Measurements from ENCODE around the gene C1QTNF12. TPM values are rescaled to one million over a fixed set of nuclear protein-coding genes. Genes with fewer than 3 reads are reported as not detected.

The C1QTNF12 gene, protein sequence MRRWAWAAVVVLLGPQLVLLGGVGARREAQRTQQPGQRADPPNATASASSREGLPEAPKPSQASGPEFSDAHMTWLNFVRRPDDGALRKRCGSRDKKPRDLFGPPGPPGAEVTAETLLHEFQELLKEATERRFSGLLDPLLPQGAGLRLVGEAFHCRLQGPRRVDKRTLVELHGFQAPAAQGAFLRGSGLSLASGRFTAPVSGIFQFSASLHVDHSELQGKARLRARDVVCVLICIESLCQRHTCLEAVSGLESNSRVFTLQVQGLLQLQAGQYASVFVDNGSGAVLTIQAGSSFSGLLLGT
- total RNA-seq = 2.2 and 4.1 TPM in 2 replicates

DNA sequence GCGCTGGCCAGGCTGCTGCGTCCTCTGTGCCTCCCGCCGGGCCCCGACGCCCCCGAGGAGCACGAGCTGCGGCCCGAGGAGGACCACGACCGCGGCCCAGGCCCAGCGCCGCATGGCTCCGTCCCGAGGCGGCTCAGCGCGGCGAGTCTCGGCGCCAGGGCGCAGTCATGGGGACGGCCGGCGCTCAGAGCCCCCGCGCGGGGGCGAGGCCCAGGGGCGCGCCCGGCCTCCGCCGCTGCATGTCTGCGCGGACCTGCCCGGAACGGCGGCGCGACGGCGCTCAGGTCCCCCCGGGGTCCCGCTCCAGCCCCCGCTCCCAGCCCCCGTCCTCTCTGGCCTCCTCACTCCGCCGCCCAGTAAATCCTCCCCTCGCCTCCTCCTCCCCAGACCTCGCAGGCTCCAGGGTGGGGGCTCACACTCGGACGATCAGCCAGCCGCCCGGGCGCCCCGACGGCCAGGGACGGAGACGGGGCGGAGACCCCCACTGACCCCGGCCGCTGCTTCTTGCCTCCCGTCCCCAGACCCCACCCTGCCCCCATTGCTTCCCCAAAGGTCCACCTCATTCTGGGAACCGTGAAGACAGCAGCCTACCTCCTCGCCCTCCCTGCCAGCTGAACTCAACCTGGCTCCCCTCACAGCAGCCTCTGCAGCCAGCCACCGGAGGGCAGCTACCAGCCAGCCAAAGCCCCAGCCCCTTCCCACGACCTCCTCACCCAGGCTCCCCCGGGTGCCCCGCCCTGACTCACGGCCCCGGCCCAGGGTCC lies at the start of gene C1QTNF12:
Gene C1QTNF12 (minus strand): TSS at position 146 of the 764 bp plus-strand sequence. CDS start 32 bp downstream, at position 114.
- H3K4me3 Mint-ChIP-seq = no peak within 1 kb of the TSS
- intact Hi-C loops (cut with micrococcal nuclease) = no loop called here
- no peak within 1 kb of the TSS for H3K27ac Mint-ChIP-seq
- no peaks in the 10 kb centered on the region for H3K9me3 Mint-ChIP-seq
- no peak for DNase-seq (ENCODE audit: low spot score)
- H3K36me3 Mint-ChIP-seq (ENCODE audit: low read depth) = peaks cover 3% of the 10 kb centered on the region
- peaks cover 14% of the 10 kb centered on the region for H3K4me1 Mint-ChIP-seq (ENCODE audit: low read depth)
- H3K27me3 Mint-ChIP-seq (ENCODE audit: insufficient read depth) = no peaks in the 10 kb centered on the region

DNA sequence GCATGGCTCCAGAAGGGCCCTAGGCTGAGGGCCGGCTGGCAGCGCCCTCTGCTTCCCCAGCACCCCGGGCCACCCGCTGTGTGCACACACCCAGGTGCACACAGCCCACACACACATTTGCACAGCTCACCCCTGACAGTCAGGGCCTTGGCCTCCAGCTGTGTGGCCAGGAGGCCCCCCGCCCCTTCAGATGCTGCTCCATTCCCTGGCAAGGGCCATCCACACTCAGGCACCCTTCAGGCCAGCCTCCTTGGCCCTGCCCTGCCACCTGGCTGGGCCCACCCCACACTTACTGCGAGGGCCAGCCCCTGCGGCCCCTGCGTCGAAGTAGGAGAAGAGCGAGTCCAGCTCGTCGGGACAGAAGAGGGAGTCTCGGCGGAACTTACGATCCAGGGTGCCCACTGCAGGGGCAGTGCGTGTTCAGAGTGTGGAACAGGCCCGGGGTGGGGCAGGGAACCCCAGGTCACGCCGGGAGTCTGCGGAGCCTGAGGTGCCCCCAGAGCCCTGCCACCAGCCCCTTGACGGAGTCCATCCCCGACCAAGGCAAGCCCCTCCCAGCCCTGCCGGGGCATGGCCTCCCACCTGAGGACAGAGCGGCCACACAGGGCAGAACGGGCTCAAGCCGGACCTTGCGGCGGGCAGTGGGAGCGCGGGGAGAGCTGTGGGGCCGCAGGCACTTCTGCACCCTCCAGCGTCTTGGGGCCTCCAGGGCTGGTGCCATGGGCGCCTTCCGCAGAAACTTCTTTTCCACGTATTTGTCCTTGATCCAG lies 48.8 kb upstream of the C1QTNF12 start:
- no peaks in the 10 kb centered on the region for H3K9me3 Mint-ChIP-seq
- intact Hi-C loops (cut with micrococcal nuclease) = no loop called here

DNA sequence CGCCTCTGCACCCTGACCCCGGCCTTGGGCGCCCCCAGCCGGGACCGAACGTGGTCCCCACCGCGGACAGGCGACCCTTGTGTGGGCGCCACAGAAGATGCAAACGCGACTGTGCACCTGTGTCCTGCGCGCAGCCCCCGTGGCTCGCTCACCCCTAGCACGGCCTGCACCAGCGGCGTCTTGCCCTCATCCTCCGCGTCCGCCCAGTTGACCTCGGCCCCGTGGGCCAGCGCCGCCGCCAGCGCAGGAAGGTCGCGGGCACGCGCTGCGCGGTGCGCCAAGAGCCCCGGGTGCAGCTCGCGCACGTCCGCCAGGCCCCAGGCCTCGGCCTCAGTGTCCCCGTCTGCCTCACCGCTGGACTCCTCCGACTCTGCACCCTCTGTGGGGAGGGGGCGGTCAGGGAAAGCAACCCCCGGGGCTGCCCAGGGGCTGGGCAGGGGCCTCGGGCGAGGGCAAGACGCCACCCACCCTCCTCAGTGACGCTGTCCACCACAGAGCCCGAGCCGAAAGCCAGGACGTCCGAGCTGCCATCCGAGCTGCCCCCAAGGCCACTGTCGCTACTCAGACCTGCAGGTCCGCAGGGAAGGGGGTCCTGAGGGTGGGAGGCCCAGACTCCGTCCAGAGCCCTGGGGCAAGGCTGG lies 47.8 kb upstream of the C1QTNF12 start:
- H3K4me1 Mint-ChIP-seq (ENCODE audit: low read depth) = no peaks in the 10 kb centered on the region
- H3K27me3 Mint-ChIP-seq (ENCODE audit: insufficient read depth) = no peaks in the 10 kb centered on the region
- no peak for DNase-seq (ENCODE audit: low spot score)
- H3K9me3 Mint-ChIP-seq = no peaks in the 10 kb centered on the region
- intact Hi-C loops (cut with micrococcal nuclease) = loop anchor here (5.0 kb wide), 1 partner anchor 312 kb away; the partner anchor contains the start of gene PERM1
- H3K4me3 Mint-ChIP-seq = no peak overlapping the region
- H3K27ac Mint-ChIP-seq = no peak overlapping the region
- no peaks in the 10 kb centered on the region for H3K36me3 Mint-ChIP-seq (ENCODE audit: low read depth)

More for the DNA sequence above, 48.8 kb upstream of the C1QTNF12 start:
- Mint-ChIP-seq H3K27ac (no peak overlapping the region), H3K36me3 (ENCODE audit: low read depth) (no peaks in the 10 kb centered on the region), H3K4me3 (no peak overlapping the region), H3K4me1 (ENCODE audit: low read depth) (no peaks in the 10 kb centered on the region), H3K27me3 (ENCODE audit: insufficient read depth) (no peaks in the 10 kb centered on the region)
- DNase-seq (ENCODE audit: low spot score) = no peak

DNA sequence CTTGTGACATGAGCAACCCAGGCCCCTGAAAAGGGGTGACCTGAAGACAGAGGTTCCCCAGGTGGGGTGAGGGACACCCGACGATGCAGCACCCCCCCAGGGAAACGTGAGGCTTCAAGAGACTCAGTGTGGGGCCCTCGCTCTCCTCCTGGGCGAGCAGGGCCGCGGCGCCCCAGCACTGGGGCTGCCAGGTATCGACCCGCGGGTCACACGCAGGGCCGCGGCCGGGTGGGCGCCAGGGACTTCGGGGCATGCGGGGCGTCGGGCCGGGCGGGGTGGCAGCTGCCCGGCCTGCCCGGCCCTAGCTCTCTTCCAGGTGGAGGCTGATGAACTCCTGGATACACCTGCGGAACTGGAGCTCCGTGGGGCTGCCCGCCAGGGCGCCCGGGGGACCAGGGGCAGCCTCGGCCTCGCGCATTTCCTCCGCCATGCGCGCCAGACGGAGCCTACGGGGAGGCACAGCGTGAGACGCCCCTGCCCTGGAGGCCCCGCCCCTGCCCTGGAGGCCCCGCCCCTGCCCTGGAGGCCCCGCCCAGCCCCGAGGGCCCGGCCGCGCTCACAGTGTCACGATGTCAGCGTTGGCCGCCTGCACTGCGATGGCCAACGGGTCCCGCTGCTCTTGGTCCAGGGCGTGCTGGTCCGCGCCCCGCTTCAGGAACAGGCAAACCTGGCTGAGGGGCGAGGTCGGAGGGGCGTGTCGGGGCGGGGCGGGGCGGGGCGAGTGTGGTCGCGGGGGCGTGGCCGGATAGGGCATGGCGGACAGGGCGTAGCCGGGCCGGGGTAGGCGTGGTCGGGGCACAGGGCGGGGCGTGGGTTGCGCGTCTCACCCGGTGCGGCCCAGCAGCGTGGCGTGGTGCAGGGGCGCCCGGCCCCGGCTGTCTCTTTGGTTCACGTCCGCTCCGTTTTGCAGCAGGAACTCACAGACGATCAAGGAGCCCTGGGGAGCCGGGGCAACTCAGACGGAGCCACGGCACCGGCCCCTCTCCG lies 47.0 kb upstream of the C1QTNF12 start:
- Mint-ChIP-seq H3K4me3 (no peak overlapping the region), H3K27ac (no peak overlapping the region), H3K36me3 (ENCODE audit: low read depth) (no peaks in the 10 kb centered on the region), H3K4me1 (ENCODE audit: low read depth) (no peaks in the 10 kb centered on the region), H3K27me3 (ENCODE audit: insufficient read depth) (no peaks in the 10 kb centered on the region), H3K9me3 (no peaks in the 10 kb centered on the region)
- intact Hi-C loops (cut with micrococcal nuclease) = loop anchor here (2.0 to 5.0 kb wide), 2 partner anchors 261 to 311 kb away; partner anchors contain the start of gene PERM1
- no peak for DNase-seq (ENCODE audit: low spot score)

DNA sequence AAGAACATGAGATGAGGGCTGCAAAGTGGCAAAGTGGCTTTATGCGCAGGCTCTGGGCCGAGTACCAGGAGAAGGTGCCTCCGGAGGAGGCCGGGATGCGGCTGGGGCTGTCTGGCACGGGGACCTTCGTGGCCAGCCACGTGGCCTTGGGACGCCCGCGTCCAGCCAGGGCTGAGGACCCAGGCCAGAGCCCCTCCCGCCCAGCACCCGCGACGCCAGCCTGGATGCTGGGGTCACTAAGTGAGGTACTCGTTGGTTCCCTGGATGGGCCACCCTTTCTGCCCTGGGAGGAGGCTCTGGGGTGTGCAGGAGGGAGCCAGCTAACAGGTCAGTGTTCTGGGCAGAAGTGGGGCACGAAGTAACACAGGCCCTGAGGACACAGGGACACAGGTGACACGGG lies 46.3 kb upstream of the C1QTNF12 start:
- no peaks in the 10 kb centered on the region for H3K9me3 Mint-ChIP-seq
- intact Hi-C loops (cut with micrococcal nuclease) = loop anchor here (2.0 to 5.0 kb wide), 2 partner anchors 260 to 311 kb away; partner anchors contain the start of gene PERM1
- no peaks in the 10 kb centered on the region for H3K27me3 Mint-ChIP-seq (ENCODE audit: insufficient read depth)
- no peak overlapping the region for H3K27ac Mint-ChIP-seq
- no peaks in the 10 kb centered on the region for H3K4me1 Mint-ChIP-seq (ENCODE audit: low read depth)
- no peak for DNase-seq (ENCODE audit: low spot score)
- no peaks in the 10 kb centered on the region for H3K36me3 Mint-ChIP-seq (ENCODE audit: low read depth)
- H3K4me3 Mint-ChIP-seq = no peak overlapping the region

DNA sequence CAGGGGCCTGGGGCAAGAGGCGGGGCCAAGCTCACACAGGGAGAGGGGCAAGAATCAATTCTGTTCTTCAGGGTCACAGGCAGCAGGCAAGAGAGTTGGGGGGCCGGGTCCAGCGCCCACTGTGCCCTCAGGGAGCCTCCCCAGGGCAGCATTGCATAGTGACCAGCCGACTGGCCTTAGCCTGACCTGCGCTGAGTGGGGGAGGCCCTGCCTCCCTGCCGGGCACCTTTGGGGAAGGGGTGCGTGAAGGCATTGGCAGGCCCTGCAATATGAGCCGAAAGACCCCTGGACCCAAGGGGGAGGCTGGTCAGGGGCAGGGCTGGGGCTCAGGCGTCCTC lies 45.9 kb upstream of the C1QTNF12 start:
- Mint-ChIP-seq H3K4me3 (no peak overlapping the region), H3K36me3 (ENCODE audit: low read depth) (no peaks in the 10 kb centered on the region), H3K4me1 (ENCODE audit: low read depth) (no peaks in the 10 kb centered on the region), H3K27me3 (ENCODE audit: insufficient read depth) (no peaks in the 10 kb centered on the region), H3K9me3 (no peaks in the 10 kb centered on the region), H3K27ac (no peak overlapping the region)
- no peak for DNase-seq (ENCODE audit: low spot score)
- intact Hi-C loops (cut with micrococcal nuclease) = loop anchor here (2.0 to 5.0 kb wide), 2 partner anchors 260 to 310 kb away; partner anchors contain the start of gene PERM1

DNA sequence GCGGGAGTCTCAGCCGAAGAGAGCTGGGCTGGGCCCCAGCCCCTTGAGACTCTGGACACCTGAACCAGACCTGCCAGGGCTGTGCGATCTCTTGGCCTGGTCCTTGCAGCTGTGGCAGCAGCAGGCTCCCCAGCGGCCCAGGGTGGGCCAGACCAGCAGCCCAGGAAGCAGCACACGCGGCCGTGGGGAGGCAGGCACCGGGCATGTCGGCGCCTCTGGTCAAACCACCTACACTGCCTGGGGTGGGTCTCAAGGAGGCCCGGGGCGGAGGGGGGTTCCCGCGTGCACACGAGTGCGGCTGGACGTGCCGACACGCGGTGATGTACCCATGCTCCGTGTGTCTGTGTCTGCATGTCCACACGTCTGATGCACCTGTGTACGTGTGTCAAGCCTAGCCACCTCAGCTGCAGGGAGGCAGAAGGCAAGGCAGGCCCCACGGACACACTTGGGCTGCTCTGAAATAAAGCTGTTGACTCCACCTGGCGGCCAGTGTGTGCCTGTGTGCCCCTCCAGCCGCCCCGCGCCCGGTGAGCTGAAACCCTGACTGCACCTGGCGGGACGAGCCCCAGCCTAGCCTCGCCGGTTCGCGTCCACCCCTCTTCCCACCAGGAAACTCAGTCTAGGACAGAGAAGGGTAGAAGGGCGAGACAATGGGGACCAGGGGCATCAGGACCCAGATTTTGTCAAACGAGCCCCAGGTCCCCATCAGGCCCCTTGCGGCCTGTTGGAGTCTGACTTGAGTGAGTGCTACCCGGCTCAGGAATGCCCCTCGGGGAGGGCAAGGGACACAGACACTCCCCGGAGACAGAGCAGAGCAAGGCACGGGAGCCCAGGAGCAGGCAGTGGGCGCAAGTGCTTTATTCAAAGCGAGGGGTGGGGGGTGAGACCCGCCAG lies 45.3 kb upstream of the C1QTNF12 start:
- Mint-ChIP-seq H3K27ac (no peak overlapping the region), H3K36me3 (ENCODE audit: low read depth) (no peaks in the 10 kb centered on the region), H3K9me3 (no peaks in the 10 kb centered on the region), H3K4me1 (ENCODE audit: low read depth) (no peaks in the 10 kb centered on the region), H3K27me3 (ENCODE audit: insufficient read depth) (no peaks in the 10 kb centered on the region), H3K4me3 (no peak overlapping the region)
- intact Hi-C loops (cut with micrococcal nuclease) = loop anchor here (2.0 to 5.0 kb wide), 3 partner anchors 169 to 309 kb away; partner anchors contain the start of gene PERM1
- peak; percentile 52 for DNase-seq (ENCODE audit: low spot score)

DNA sequence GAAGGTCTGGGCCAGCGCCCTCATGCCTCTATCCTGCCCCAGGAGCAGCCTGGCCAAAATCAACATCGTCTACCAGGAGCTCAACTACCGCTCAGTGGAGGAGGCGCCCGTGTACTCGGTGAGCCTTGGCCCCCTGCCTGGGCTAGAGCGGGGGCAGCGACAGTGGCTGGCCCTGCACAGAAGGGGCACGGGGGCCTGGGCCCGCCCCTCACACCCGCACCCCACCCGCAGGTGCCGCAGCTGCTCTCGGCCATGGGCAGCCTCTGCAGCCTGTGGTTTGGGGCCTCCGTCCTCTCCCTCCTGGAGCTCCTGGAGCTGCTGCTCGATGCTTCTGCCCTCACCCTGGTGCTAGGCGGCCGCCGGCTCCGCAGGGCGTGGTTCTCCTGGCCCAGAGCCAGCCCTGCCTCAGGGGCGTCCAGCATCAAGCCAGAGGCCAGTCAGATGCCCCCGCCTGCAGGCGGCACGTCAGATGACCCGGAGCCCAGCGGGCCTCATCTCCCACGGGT lies 44.6 kb upstream of the C1QTNF12 start:
- no peaks in the 10 kb centered on the region for H3K4me1 Mint-ChIP-seq (ENCODE audit: low read depth)
- H3K9me3 Mint-ChIP-seq = no peaks in the 10 kb centered on the region

DNA sequence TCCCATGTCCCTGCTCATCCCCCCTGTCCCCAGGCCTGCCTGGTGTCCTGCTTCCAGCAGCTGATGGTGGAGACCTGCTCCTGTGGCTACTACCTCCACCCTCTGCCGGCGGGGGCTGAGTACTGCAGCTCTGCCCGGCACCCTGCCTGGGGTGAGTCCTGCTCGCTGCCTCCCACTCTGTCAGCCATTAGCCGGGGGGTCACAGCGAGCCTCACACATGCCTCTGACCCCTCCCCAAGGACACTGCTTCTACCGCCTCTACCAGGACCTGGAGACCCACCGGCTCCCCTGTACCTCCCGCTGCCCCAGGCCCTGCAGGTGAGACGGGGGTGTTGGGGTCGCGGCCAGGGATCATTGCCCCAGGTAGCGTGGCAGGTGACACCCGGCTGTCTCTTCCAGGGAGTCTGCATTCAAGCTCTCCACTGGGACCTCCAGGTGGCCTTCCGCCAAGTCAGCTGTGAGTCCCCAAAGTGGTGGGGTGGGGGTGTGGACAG lies 43.8 kb upstream of the C1QTNF12 start:
- intact Hi-C loops (cut with micrococcal nuclease) = loop anchor here (2.0 to 5.0 kb wide), 2 partner anchors 167 to 308 kb away; partner anchors contain the start of gene PERM1
- H3K27me3 Mint-ChIP-seq (ENCODE audit: insufficient read depth) = no peaks in the 10 kb centered on the region
- DNase-seq (ENCODE audit: low spot score) = peak; percentile 62
- H3K36me3 Mint-ChIP-seq (ENCODE audit: low read depth) = no peaks in the 10 kb centered on the region
- no peak overlapping the region for H3K4me3 Mint-ChIP-seq
- peak overlapping the region; percentile 29 for H3K27ac Mint-ChIP-seq
- no peaks in the 10 kb centered on the region for H3K9me3 Mint-ChIP-seq
- H3K4me1 Mint-ChIP-seq (ENCODE audit: low read depth) = no peaks in the 10 kb centered on the region

More for the DNA sequence above, 44.6 kb upstream of the C1QTNF12 start:
- Mint-ChIP-seq H3K27ac (no peak overlapping the region), H3K27me3 (ENCODE audit: insufficient read depth) (no peaks in the 10 kb centered on the region), H3K4me3 (no peak overlapping the region), H3K36me3 (ENCODE audit: low read depth) (no peaks in the 10 kb centered on the region)
- intact Hi-C loops (cut with micrococcal nuclease) = loop anchor here (2.0 to 5.0 kb wide), 2 partner anchors 168 to 309 kb away; partner anchors contain the start of gene PERM1
- DNase-seq (ENCODE audit: low spot score) = no peak

DNA sequence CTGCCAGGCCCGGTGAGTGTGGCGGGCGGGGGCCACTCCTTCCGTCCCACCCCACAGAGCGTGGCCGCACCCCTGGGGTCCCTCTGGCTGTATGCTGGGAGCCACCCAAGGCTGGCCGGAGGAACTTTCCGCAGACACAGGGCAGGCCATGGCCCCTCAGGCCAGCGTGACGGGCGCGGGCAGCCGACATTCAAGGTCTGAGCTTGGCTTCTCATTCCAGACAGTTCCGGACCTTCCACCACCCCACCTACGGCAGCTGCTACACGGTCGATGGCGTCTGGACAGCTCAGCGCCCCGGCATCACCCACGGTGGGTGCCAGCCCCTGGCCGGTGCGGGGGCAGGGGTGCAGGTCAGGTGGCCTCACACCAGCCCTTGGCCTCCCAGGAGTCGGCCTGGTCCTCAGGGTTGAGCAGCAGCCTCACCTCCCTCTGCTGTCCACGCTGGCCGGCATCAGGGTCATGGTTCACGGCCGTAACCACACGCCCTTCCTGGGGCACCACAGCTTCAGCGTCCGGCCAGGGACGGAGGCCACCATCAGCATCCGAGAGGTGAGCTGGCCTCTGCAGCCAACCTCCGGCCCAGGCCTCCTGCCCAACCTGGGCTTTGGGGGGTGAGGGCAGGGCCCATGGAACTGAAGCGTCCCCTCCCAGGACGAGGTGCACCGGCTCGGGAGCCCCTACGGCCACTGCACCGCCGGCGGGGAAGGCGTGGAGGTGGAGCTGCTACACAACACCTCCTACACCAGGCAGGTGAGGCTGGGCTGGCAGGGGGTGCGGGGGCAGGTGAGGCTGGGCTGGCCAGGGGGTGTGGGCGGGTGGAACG lies 41.0 kb upstream of the C1QTNF12 start:
- no peaks in the 10 kb centered on the region for H3K4me1 Mint-ChIP-seq (ENCODE audit: low read depth)
- no peaks in the 10 kb centered on the region for H3K36me3 Mint-ChIP-seq (ENCODE audit: low read depth)
- intact Hi-C loops (cut with micrococcal nuclease) = no loop called here
- H3K27ac Mint-ChIP-seq = no peak overlapping the region
- no peak for DNase-seq (ENCODE audit: low spot score)
- no peak overlapping the region for H3K4me3 Mint-ChIP-seq
- no peaks in the 10 kb centered on the region for H3K27me3 Mint-ChIP-seq (ENCODE audit: insufficient read depth)
- H3K9me3 Mint-ChIP-seq = no peaks in the 10 kb centered on the region
